Activated CD4-positive, alpha-beta T cell treated with anti-CD3 and anti-CD28 coated beads for 4 hours (primary cell): ENCODE results near the gene SRCAP.
A peak's percentile ranks its signal among the peaks of the same experiment; 100 is the strongest.
"Not testable (repeated sequence)": the region's sequence is repeated elsewhere in the genome, so short reads cannot be mapped to it uniquely, and the experiment has no call there.

Source experiments
- DNase-seq, 2 donors: peaks; one replicate each; pipeline ENCODE4 v3.0.0-alpha.2; 2020

Gene SRCAP

GRCh38 chr16:30699615-30700099, 686 bp downstream of the SRCAP start:
- no peak for DNase-seq

- no peak for DNase-seq
Measured at GRCh38 chr16:30700491-30700890, 1.5 kb downstream of the SRCAP start.

GRCh38 chr16:30700971-30701370, 2.0 kb downstream of the SRCAP start:
- DNase-seq = no peak

- not testable (repeated sequence) for DNase-seq
Measured at GRCh38 chr16:30703071-30703470, 4.1 kb downstream of the SRCAP start.

- no peak for DNase-seq
Measured at GRCh38 chr16:30703971-30704370, 5.0 kb downstream of the SRCAP start.

GRCh38 chr16:30706046-30706445, 7.1 kb downstream of the SRCAP start:
- DNase-seq = no peak

GRCh38 chr16:30710971-30711370, 12.0 kb downstream of the SRCAP start:
- no peak for DNase-seq

GRCh38 chr16:30711712-30712111, 12.7 kb downstream of the SRCAP start:
- DNase-seq = no peak

- DNase-seq = peak; percentile 38 to 47
Measured at GRCh38 chr16:30715750-30716445, 16.9 kb downstream of the SRCAP start.

GRCh38 chr16:30720086-30720485, 21.1 kb downstream of the SRCAP start:
- no peak for DNase-seq

- no peak for DNase-seq
Measured at GRCh38 chr16:30720694-30721093, 21.7 kb downstream of the SRCAP start.

GRCh38 chr16:30721167-30721566, 22.2 kb downstream of the SRCAP start:
- no peak for DNase-seq

- DNase-seq = no peak
Measured at GRCh38 chr16:30721606-30722005, 22.6 kb downstream of the SRCAP start.

GRCh38 chr16:30722443-30722842, 23.5 kb downstream of the SRCAP start:
- DNase-seq = no peak

- DNase-seq = no peak
Measured at GRCh38 chr16:30722916-30723315, 23.9 kb downstream of the SRCAP start.

GRCh38 chr16:30723725-30724355, 24.9 kb downstream of the SRCAP start:
- DNase-seq = no peak

GRCh38 chr16:30724641-30725417, 25.9 kb downstream of the SRCAP start:
- DNase-seq = no peak

GRCh38 chr16:30725418-30725792, 26.4 kb downstream of the SRCAP start:
- no peak for DNase-seq

- DNase-seq = no peak
Measured at GRCh38 chr16:30728321-30728720, 29.4 kb downstream of the SRCAP start.

- DNase-seq = no peak
Measured at GRCh38 chr16:30728899-30729672, 30.1 kb downstream of the SRCAP start.

- no peak for DNase-seq
Measured at GRCh38 chr16:30731411-30731810, 32.4 kb downstream of the SRCAP start.

GRCh38 chr16:30736995-30737793, 38.2 kb downstream of the SRCAP start:
- DNase-seq = no peak
